ENCODE results near the gene ZNF30. TPM values are rescaled to one million over a fixed set of nuclear protein-coding genes. Genes with fewer than 3 reads are reported as not detected.
A peak's percentile ranks its signal among the peaks of the same experiment; 100 is the strongest.

Gene ZNF30
- total and polyA plus RNA-seq, 4 donors = 1.3 to 1.8 (median 1.7) TPM

DNA sequence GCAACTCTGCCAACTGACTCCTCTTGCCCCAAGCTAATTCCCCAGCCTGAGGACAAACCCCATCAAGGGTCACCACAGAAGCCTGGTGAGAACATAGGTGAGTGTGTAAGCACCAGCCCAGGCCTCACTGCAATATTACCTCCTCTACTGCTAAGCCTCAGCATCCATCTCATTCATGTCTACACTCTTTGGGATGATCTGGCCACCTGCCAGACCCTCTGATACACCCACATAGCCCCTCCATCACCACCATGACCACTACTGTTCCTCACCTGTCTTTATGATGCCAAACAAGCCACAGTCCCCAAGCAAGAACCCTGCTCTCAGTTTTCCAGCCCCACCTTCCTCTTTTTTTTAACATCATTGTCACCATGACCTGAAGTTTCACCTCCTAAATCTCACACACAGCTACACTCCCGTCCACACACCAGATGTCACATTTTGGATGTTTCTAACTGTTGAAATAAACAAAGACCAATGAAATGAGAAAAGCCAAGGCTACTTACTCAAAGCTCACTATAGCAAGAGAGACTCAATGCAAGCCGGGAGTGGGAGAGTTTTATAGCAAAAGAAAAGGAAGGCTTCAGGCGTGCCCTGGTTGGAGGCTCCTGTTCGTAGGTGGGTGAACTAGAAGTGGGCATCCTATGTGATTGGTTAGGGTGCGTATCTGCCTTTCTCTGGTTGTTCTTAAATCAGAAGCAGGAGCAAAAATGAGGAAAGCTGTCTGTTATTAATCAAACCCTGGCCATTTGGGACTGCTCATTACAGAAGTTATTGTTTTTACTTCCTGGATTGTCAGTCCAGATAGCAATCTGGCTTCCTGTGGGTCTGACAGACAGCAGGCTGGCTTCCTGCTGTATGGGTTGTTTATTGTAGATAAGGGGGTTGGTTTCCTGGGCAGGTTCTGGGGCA is 35.3 kb downstream of the ZNF30 start:
- no peaks in the 10 kb centered on the region for H3K27me3 ChIP-seq (ENCODE audit: control insufficient read depth in 4 of 4, insufficient read depth in 4 of 4, low read length in 3 of 4)
- no peak for TF ChIP-seq FOXA1 (IDR thresholded peaks at IDR 0.05)
- peak in 1 of 2 donors; percentile 6 for TF ChIP-seq HNF4A (conservative IDR thresholded peaks at IDR 0.05)
- TF ChIP-seq, protein P1, sequence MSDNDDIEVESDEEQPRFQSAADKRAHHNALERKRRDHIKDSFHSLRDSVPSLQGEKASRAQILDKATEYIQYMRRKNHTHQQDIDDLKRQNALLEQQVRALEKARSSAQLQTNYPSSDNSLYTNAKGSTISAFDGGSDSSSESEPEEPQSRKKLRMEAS (IDR thresholded peaks at IDR 0.05) = peak; percentile 26
- TF ChIP-seq FOXA2 (IDR thresholded peaks at IDR 0.05) = no peak
- TF ChIP-seq GABPA (IDR thresholded peaks at IDR 0.05 in 1 of 2, conservative IDR thresholded peaks at IDR 0.05 in 1 of 2) = peak; percentile 15 to 68
- TF ChIP-seq, protein P2, sequence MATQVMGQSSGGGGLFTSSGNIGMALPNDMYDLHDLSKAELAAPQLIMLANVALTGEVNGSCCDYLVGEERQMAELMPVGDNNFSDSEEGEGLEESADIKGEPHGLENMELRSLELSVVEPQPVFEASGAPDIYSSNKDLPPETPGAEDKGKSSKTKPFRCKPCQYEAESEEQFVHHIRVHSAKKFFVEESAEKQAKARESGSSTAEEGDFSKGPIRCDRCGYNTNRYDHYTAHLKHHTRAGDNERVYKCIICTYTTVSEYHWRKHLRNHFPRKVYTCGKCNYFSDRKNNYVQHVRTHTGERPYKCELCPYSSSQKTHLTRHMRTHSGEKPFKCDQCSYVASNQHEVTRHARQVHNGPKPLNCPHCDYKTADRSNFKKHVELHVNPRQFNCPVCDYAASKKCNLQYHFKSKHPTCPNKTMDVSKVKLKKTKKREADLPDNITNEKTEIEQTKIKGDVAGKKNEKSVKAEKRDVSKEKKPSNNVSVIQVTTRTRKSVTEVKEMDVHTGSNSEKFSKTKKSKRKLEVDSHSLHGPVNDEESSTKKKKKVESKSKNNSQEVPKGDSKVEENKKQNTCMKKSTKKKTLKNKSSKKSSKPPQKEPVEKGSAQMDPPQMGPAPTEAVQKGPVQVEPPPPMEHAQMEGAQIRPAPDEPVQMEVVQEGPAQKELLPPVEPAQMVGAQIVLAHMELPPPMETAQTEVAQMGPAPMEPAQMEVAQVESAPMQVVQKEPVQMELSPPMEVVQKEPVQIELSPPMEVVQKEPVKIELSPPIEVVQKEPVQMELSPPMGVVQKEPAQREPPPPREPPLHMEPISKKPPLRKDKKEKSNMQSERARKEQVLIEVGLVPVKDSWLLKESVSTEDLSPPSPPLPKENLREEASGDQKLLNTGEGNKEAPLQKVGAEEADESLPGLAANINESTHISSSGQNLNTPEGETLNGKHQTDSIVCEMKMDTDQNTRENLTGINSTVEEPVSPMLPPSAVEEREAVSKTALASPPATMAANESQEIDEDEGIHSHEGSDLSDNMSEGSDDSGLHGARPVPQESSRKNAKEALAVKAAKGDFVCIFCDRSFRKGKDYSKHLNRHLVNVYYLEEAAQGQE (IDR thresholded peaks at IDR 0.05) = no peak
- no peak for TF ChIP-seq HNF4G (IDR thresholded peaks at IDR 0.05)
- no peak for TF ChIP-seq JUND (IDR thresholded peaks at IDR 0.05)
- TF ChIP-seq RXRA (IDR thresholded peaks at IDR 0.05) = no peak
- TF ChIP-seq, protein P3, sequence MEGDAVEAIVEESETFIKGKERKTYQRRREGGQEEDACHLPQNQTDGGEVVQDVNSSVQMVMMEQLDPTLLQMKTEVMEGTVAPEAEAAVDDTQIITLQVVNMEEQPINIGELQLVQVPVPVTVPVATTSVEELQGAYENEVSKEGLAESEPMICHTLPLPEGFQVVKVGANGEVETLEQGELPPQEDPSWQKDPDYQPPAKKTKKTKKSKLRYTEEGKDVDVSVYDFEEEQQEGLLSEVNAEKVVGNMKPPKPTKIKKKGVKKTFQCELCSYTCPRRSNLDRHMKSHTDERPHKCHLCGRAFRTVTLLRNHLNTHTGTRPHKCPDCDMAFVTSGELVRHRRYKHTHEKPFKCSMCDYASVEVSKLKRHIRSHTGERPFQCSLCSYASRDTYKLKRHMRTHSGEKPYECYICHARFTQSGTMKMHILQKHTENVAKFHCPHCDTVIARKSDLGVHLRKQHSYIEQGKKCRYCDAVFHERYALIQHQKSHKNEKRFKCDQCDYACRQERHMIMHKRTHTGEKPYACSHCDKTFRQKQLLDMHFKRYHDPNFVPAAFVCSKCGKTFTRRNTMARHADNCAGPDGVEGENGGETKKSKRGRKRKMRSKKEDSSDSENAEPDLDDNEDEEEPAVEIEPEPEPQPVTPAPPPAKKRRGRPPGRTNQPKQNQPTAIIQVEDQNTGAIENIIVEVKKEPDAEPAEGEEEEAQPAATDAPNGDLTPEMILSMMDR (IDR thresholded peaks at IDR 0.05; ENCODE audit: low read depth, low read length, missing input control) = no peak
- TF ChIP-seq TAF1 (conservative IDR thresholded peaks at IDR 0.05) = no peak
- TF ChIP-seq NR2F2 (IDR thresholded peaks at IDR 0.05) = peak; percentile 39
- peak; percentile 33 for TF ChIP-seq SP1 (IDR thresholded peaks at IDR 0.05)
- TF ChIP-seq YY1 (IDR thresholded peaks at IDR 0.05) = no peak
- no peak for TF ChIP-seq RAD21 (IDR thresholded peaks at IDR 0.05)
- TF ChIP-seq, protein P4, sequence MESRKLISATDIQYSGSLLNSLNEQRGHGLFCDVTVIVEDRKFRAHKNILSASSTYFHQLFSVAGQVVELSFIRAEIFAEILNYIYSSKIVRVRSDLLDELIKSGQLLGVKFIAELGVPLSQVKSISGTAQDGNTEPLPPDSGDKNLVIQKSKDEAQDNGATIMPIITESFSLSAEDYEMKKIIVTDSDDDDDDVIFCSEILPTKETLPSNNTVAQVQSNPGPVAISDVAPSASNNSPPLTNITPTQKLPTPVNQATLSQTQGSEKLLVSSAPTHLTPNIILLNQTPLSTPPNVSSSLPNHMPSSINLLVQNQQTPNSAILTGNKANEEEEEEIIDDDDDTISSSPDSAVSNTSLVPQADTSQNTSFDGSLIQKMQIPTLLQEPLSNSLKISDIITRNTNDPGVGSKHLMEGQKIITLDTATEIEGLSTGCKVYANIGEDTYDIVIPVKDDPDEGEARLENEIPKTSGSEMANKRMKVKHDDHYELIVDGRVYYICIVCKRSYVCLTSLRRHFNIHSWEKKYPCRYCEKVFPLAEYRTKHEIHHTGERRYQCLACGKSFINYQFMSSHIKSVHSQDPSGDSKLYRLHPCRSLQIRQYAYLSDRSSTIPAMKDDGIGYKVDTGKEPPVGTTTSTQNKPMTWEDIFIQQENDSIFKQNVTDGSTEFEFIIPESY (IDR thresholded peaks at IDR 0.05) = no peak
- TF ChIP-seq EGR1 (IDR thresholded peaks at IDR 0.05; ENCODE audit: low read depth in 2 of 2) = peak in 1 of 2 donors; percentile 13
- TF ChIP-seq, protein P5, sequence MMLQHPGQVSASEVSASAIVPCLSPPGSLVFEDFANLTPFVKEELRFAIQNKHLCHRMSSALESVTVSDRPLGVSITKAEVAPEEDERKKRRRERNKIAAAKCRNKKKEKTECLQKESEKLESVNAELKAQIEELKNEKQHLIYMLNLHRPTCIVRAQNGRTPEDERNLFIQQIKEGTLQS (IDR thresholded peaks at IDR 0.05) = no peak
- peaks cover 31 to 45% (median 41%) of the 10 kb centered on the region in 4 donors for H3K9me3 ChIP-seq (ENCODE audit: control insufficient read depth in 4 of 4, low read length in 3 of 4)
- H3K4me3 ChIP-seq (ENCODE audit: low read depth in 1 of 3, low read length in 3 of 3) = peak overlapping the region in 2 of 3 donors; percentile 12
- no peak overlapping the region for H3K9ac ChIP-seq (ENCODE audit: low read depth in 1 of 2, low read length in 2 of 2)
- H3K36me3 ChIP-seq (ENCODE audit: control insufficient read depth in 4 of 4, insufficient read depth in 3 of 4, low read depth in 1 of 4, low read length in 3 of 4) = peaks cover 10 to 42% (median 32%) of the 10 kb centered on the region in 4 donors
- no peak overlapping the region for H3K27ac ChIP-seq (ENCODE audit: low read depth in 1 of 2, low read length in 2 of 2)
- peaks cover 11 to 17% (median 11%) of the 10 kb centered on the region in 4 donors for H3K4me1 ChIP-seq (ENCODE audit: control insufficient read depth in 4 of 4, insufficient read depth in 4 of 4, low read length in 3 of 4)
- 86% methylated on average over 5 of the region's 5 CpGs for WGBS
- no peak for DNase-seq (ENCODE audit: low spot score)
